Liver (tissue), 9 donors: ENCODE measurements around the gene SERPINC1. TPM values are rescaled to one million over a fixed set of nuclear protein-coding genes. Genes with fewer than 3 reads are reported as not detected.

ENCODE experiments used
- DNase-seq: peaks from one replicate; pipeline ENCODE4 v3.0.0-alpha.2; 2017; ENCODE audit warnings: low spot score
- H3K27ac ChIP-seq, 2 donors: one replicate each; pipeline ENCODE4 v1.7.0; 2013; ENCODE audit warnings: inconsistent platforms in 2 of 2, low read length in 2 of 2, control low read depth in 1 of 2, low read depth in 1 of 2, mild to moderate bottlenecking in 1 of 2
- H3K27me3 ChIP-seq, 4 donors: one replicate each; pipeline versions ENCODE4 v1.6.1 to v1.7.0; 2013; ENCODE audit warnings: low read length in 3 of 4, inconsistent platforms in 1 of 4, mild to moderate bottlenecking in 1 of 4, moderate library complexity in 1 of 4; ENCODE audit not compliant: control insufficient read depth in 4 of 4, insufficient read depth in 4 of 4
- H3K36me3 ChIP-seq, 4 donors: one replicate each; pipeline versions ENCODE4 v1.6.1 to v1.7.0; 2013; ENCODE audit warnings: low read length in 3 of 4, mild to moderate bottlenecking in 3 of 4, low read depth in 1 of 4, moderate library complexity in 1 of 4; ENCODE audit not compliant: control insufficient read depth in 4 of 4, insufficient read depth in 3 of 4
- H3K4me1 ChIP-seq, 4 donors: one replicate each; pipeline versions ENCODE4 v1.6.1 to v1.7.0; 2013; ENCODE audit warnings: low read length in 3 of 4, mild to moderate bottlenecking in 3 of 4, moderate library complexity in 1 of 4; ENCODE audit not compliant: control insufficient read depth in 4 of 4, insufficient read depth in 4 of 4
- H3K4me3 ChIP-seq, 3 donors: one replicate each; pipeline versions ENCODE4 v1.6.1 to v1.7.0; 2013; ENCODE audit warnings: low read length in 3 of 3, control low read depth in 1 of 3, low read depth in 1 of 3, mild to moderate bottlenecking in 1 of 3
- H3K9ac ChIP-seq, 2 donors: one replicate each; pipeline ENCODE4 v1.7.0; 2013; ENCODE audit warnings: low read length in 2 of 2, mild to moderate bottlenecking in 2 of 2, moderate library complexity in 2 of 2, control low read depth in 1 of 2, low read depth in 1 of 2
- H3K9me3 ChIP-seq, 4 donors: one replicate each; pipeline versions ENCODE4 v1.6.1 to v1.7.0; 2013; ENCODE audit warnings: low read length in 3 of 4; ENCODE audit not compliant: control insufficient read depth in 4 of 4
- EGR1 ChIP-seq, 2 donors: IDR thresholded peaks; 2 replicates each; pipeline ENCODE4 v1.6.1; 2016 to 2018; ENCODE audit warnings: antibody characterized with exemption in 2 of 2, low read depth in 2 of 2
- FOXA1 ChIP-seq: IDR thresholded peaks from 2 replicates; pipeline ENCODE4 v1.6.1; 2016; ENCODE audit warnings: antibody characterized with exemption
- FOXA2 ChIP-seq: IDR thresholded peaks from 2 replicates; pipeline ENCODE4 v1.6.1; 2016; ENCODE audit warnings: antibody characterized with exemption
- HNF4G ChIP-seq: IDR thresholded peaks from 2 replicates; pipeline ENCODE4 v1.6.1; 2016; ENCODE audit warnings: antibody characterized with exemption
- RAD21 ChIP-seq, 2 donors: IDR thresholded peaks; 2 replicates each; pipeline ENCODE4 v1.6.1; 2016; ENCODE audit warnings: antibody characterized with exemption in 2 of 2, mild to moderate bottlenecking in 2 of 2
- RXRA ChIP-seq, 2 donors: IDR thresholded peaks; 2 replicates each; pipeline ENCODE4 v1.6.1; 2017 to 2018; ENCODE audit warnings: antibody characterized with exemption in 2 of 2, mild to moderate bottlenecking in 1 of 2
- YY1 ChIP-seq: IDR thresholded peaks from 2 replicates; pipeline ENCODE4 v1.6.1; 2016; ENCODE audit warnings: antibody characterized with exemption, mild to moderate bottlenecking
- ZBTB33 ChIP-seq: IDR thresholded peaks from 2 replicates; pipeline ENCODE4 v1.6.1; 2016; ENCODE audit warnings: antibody characterized with exemption
- WGBS: extraction: QIAGEN DNeasy Blood & Tissue Kit; methylation state at CpG from one replicate; pipeline ENCODE4 v1.1.7; 2013; 5-methylcytosine and 5-hydroxymethylcytosine counted together
- polyA plus RNA-seq, 2 donors: library from polyadenylated mRNA; stranded (reverse) in 1 of 2; unstranded in 1 of 2; fragments of 200-250 nt in 1 of 2; fragments of >200 nt in 1 of 2; fragmentation: Nextera tagmentation in 1 of 2; extraction: Ambion mirVana in 1 of 2; gene quantifications; one replicate each; pipeline versions ENCODE4 v1.2.1 to v1.2.3, GENCODE V29; 2013 to 2015
- total RNA-seq, 2 donors: library from RNA; depleted of rRNA; stranded (reverse); fragments of >200 nt; gene quantifications; one replicate each; pipeline ENCODE4 v1.2.3, GENCODE V29; 2014
- TF ChIP-seq, protein P1 (sequence below): IDR thresholded peaks from 2 replicates; pipeline ENCODE4 v1.6.1; 2016; ENCODE audit warnings: antibody characterized with exemption
- TF ChIP-seq, protein P2 (sequence below): IDR thresholded peaks from 2 replicates; pipeline ENCODE4 v1.6.1; 2016; ENCODE audit warnings: antibody characterized with exemption
- donor health status: healthy.
- donor health status: healthy.
- donor health status: healthy.
- donor health status: healthy.
- donor health status: healthy.

SERPINC1 gene
- total and polyA plus RNA-seq, 4 donors, result 742 to 2,589 (median 2,412) TPM

GRCh38 chr1:173913111-173913510 is 4.0 kb downstream of the SERPINC1 start:
- DNase-seq, result no peak
- Histone ChIP-seq H3K9ac (no peak overlapping the region), H3K4me1 (peaks cover under 1 to 45% (median 25%) of the 10 kb centered on the region in 4 donors), H3K27me3 (no peaks in the 10 kb centered on the region), H3K36me3 (peaks cover 4 to 42% (median 30%) of the 10 kb centered on the region in 4 donors), H3K9me3 (no peaks in the 10 kb centered on the region), H3K4me3 (no peak overlapping the region), H3K27ac (no peak overlapping the region)
- TF ChIP-seq EGR1 (IDR thresholded peaks at IDR 0.05; ENCODE audit: low read depth in 2 of 2) (no peak), HNF4G (no peak)
- WGBS, result 70% methylated on average over 3 of the region's 3 CpGs

DNA sequence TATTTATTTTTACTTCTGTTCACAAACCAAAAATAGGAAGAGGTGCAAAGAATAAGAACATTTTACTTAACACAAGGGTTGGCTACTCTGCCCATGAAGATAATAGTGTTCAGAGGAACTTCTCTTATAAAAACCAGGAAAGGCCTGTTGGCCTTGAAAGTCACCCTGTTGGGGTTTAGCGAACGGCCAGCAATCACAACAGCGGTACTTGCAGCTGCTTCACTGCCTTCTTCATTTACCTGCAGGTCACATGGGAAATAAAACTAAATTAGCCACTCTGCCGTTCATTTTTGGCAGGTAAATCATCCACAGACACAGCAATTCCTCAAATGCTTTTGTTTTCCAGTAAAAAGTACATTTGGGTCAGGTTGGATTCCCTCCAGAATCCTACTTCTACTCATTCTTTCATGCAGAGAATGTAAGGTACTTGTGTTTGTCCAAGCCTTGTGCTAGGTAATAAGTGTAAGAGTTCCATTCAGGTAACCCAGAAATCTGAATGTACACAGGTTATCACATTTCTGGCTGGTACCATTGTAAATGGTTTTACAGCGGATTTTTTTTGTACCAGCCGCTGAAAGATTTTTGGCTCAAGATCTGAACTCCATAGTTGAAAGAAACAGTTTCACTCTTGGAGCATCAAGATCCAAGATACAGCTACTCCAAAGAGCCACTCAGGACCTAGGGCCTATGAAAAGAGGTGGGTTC is 13.1 kb downstream of the SERPINC1 start:
- H3K9ac ChIP-seq, result no peak overlapping the region
- H3K9me3 ChIP-seq, result no peaks in the 10 kb centered on the region
- no peak for TF ChIP-seq YY1
- TF ChIP-seq FOXA1, result no peak
- no peak for TF ChIP-seq RXRA (IDR thresholded peaks at IDR 0.05)
- TF ChIP-seq HNF4G, result no peak
- TF ChIP-seq, protein P1, sequence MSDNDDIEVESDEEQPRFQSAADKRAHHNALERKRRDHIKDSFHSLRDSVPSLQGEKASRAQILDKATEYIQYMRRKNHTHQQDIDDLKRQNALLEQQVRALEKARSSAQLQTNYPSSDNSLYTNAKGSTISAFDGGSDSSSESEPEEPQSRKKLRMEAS, result no peak
- no peak for TF ChIP-seq ZBTB33
- TF ChIP-seq RAD21 (IDR thresholded peaks at IDR 0.05), result no peak
- H3K4me3 ChIP-seq, result no peak overlapping the region
- H3K27ac ChIP-seq, result no peak overlapping the region
- 75% methylated on average over 6 of the region's 6 CpGs for WGBS
- H3K27me3 ChIP-seq, result no peaks in the 10 kb centered on the region
- peaks cover 0 to 4% (median 0%) of the 10 kb centered on the region in 4 donors for H3K4me1 ChIP-seq
- no peak for DNase-seq
- H3K36me3 ChIP-seq, result peaks cover 7 to 72% (median 62%) of the 10 kb centered on the region in 4 donors

- no peak overlapping the region for H3K27ac ChIP-seq
Measured at GRCh38 chr1:173900992-173901391, 16.1 kb downstream of the SERPINC1 start.

GRCh38 chr1:173900427-173900826 is 16.7 kb downstream of the SERPINC1 start:
- Histone ChIP-seq H3K27ac (no peak overlapping the region), H3K9ac (no peak overlapping the region), H3K4me1 (no peaks in the 10 kb centered on the region), H3K27me3 (no peaks in the 10 kb centered on the region), H3K9me3 (no peaks in the 10 kb centered on the region), H3K4me3 (no peak overlapping the region), H3K36me3 (peaks cover 7 to 54% (median 43%) of the 10 kb centered on the region in 4 donors)
- TF ChIP-seq, protein P2, sequence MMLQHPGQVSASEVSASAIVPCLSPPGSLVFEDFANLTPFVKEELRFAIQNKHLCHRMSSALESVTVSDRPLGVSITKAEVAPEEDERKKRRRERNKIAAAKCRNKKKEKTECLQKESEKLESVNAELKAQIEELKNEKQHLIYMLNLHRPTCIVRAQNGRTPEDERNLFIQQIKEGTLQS, result no peak
- TF ChIP-seq FOXA2, result no peak
- no peak for DNase-seq
- WGBS, result 79% methylated on average over 2 of the region's 2 CpGs

More at GRCh38 chr1:173900992-173901391, 16.1 kb downstream of the SERPINC1 start:
- H3K4me3 ChIP-seq, result no peak overlapping the region
- H3K36me3 ChIP-seq, result peaks cover 7 to 57% (median 47%) of the 10 kb centered on the region in 4 donors
- no peak overlapping the region for H3K9ac ChIP-seq
- DNase-seq, result no peak
- WGBS, result 62% methylated on average over 3 of the region's 3 CpGs
- TF ChIP-seq RAD21 (IDR thresholded peaks at IDR 0.05), result no peak
- no peaks in the 10 kb centered on the region for H3K4me1 ChIP-seq
- no peaks in the 10 kb centered on the region for H3K27me3 ChIP-seq
- no peaks in the 10 kb centered on the region for H3K9me3 ChIP-seq
